C4-2B (cell line): ENCODE data around the gene ME1.

Experiments
- H3K27ac ChIP-seq: fragments of 450-650 bp; 2 replicates; pipeline ENCODE4 v1.5.1; 2017
- CTCF ChIP-seq: fragments of 450-650 bp; conservative IDR thresholded peaks from 2 replicates; pipeline ENCODE4 v1.5.1; 2017; ENCODE audit warnings: mild to moderate bottlenecking
- ZFX ChIP-seq: fragments of 450-650 bp; IDR thresholded peaks from 2 replicates; pipeline ENCODE4 v1.6.1; 2017

The ME1 gene

GRCh38 chr6:83311231-83311630, 119.6 kb downstream of the ME1 start:
- TF ChIP-seq CTCF (no peak), ZFX (no peak)
- H3K27ac ChIP-seq, result no peak overlapping the region

DNA sequence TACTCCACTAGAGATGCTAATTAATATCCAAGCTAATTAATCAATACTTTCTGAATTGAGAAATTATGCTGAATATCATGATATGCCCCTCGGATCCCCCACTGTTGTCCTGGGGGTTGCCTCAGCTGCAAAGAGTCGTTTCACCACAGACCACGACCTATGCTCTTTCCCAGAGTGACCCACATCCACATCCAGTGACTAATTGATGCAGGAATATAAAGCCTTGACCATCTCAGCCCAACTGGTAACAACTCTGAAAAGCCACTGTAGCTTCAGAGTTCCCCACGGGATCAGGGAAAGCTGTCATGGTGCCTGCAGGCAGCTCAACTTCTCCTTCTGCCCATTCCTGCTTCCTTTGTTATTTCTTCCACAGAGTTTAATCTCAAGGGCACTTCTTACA, 120.8 kb downstream of the ME1 start:
- no peak overlapping the region for H3K27ac ChIP-seq
- TF ChIP-seq CTCF (no peak), ZFX (no peak)

DNA sequence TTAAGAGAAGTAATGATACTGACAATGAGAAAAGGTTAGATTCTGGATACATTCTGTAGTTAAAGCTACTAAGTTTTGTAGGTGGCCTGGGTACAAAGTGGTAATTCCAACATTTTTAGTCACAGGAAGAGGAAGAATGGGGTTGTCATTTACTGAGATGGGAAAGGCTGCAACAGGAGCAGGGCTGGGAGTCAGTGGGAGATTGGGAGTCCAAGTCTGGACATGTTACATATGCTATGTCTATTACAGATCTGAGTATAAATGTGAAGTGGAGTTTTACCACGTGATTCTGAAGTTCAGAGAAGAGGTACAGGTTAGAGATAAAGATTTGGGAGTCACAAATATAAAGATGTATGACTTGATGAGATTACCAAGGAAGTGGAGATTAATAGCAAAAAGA, 121.5 kb downstream of the ME1 start:
- H3K27ac ChIP-seq, result no peak overlapping the region
- TF ChIP-seq ZFX (no peak), CTCF (no peak)

DNA sequence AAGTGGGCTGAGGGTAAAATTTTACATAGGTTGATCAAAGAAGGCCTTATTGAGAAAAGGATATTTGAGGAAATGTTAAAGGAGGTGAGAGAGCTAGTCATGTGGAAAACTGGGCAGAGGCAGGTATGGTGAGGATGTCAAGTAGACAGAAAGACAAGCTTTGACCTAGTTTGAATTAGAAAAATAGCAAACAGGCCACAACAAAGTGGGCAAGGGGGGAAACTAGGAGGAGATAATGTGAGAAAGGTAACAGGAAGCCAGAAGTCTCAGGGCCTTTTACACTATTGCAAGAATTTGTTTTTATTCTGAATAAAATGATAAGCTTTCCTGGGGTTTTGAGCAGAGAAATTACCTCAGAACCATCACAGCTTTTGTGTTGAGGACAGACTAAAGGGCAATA, 122.0 kb downstream of the ME1 start:
- no peak for TF ChIP-seq ZFX
- TF ChIP-seq CTCF, result no peak
- H3K27ac ChIP-seq, result no peak overlapping the region

DNA sequence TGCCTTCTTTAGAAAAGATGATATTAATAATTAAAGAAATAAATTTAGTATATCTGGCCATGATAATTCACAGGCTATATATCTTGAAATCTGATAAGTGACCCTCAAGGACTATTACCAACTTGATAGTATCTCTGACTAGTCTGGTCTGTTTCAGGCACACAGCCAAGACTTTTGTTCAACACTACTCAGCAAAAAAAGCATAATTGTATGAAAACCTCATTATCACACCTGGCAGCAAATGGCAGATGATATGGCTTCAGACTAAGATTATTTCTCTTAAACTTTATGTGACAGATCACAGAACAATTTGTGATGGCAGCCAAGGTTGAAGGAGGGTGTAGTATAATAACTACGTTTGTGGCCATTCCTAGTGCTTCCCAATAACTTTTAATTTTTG, 123.0 kb downstream of the ME1 start:
- TF ChIP-seq ZFX (no peak), CTCF (no peak)
- H3K27ac ChIP-seq, result no peak overlapping the region

DNA sequence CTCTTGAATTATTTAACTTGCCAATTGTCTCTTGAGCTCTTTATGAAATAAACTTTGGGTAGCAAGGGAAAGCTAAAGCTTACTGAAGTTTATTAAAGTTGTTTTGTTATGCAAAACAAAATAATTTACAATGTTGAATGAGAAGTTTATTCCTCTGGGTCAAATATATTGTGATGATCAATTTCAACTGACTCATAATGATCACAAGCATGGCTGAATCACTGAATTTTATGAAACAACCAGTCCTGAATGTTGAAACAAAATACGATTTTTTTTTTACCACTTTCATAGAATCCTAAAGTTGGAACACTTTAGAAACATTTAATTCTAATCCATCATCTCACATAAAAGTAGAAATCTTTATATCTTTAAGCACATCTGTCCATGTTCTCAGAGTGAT, 127.4 kb downstream of the ME1 start:
- TF ChIP-seq ZFX, result no peak
- no peak for TF ChIP-seq CTCF
- H3K27ac ChIP-seq, result no peak overlapping the region

- TF ChIP-seq CTCF (no peak), ZFX (no peak)
- no peak overlapping the region for H3K27ac ChIP-seq
Measured at GRCh38 chr6:83294676-83295075, 136.2 kb downstream of the ME1 start.
